WTC11 (cell line): ENCODE data around the gene ROBO1. TPM values are rescaled to one million over a fixed set of nuclear protein-coding genes. Genes with fewer than 3 reads are reported as not detected.

ENCODE experiments used
- ATAC-seq: fragments of 200-7000 bp; cut with Tn5 transposase; 2 replicates; pipeline ENCODE4 v1.10.0; 2021; ENCODE audit warnings: mild to moderate bottlenecking, moderate library complexity
- CTCF ChIA-PET: fragments of 300-600 bp; sonication (Branson Sonifier 250); formaldehyde crosslinking; loops from one replicate; lab custom pipeline; 2021; ENCODE audit warnings: antibody characterized with exemption; lab: Charles Lee
- POLR2A ChIA-PET: fragments of 350-600 bp; sonication (Branson Sonifier 250); formaldehyde crosslinking; loops from one replicate; lab custom pipeline; 2021; ENCODE audit warnings: antibody characterized with exemption; lab: Charles Lee
- DNase-seq: peaks from one replicate; pipeline ENCODE4 v3.0.0; 2021; ENCODE audit warnings: low spot score
- H3K27ac Mint-ChIP-seq: 2 replicates; pipeline ENCODE4 v1.8.0; 2021; ENCODE audit warnings: mixed read lengths
- H3K27me3 Mint-ChIP-seq: 2 replicates; pipeline ENCODE4 v1.8.0; 2021; ENCODE audit warnings: low read depth, mild to moderate bottlenecking, moderate library complexity, mixed read lengths
- H3K36me3 Mint-ChIP-seq: 2 replicates; pipeline ENCODE4 v1.8.0; 2021; ENCODE audit warnings: mixed read lengths
- H3K4me1 Mint-ChIP-seq: 2 replicates; pipeline ENCODE4 v1.8.0; 2022; ENCODE audit warnings: mixed read lengths
- H3K4me3 Mint-ChIP-seq: 2 replicates; pipeline ENCODE4 v1.8.0; 2021; ENCODE audit warnings: mild to moderate bottlenecking, moderate library complexity, mixed read lengths
- H3K9me3 Mint-ChIP-seq: 2 replicates; pipeline ENCODE4 v1.8.0; 2021; ENCODE audit warnings: mixed read lengths
- AFF4 ChIP-seq: sonication (generic); formaldehyde crosslinking; IDR thresholded peaks from 2 replicates; pipeline ENCODE4 v1.8.1; 2023; ENCODE audit warnings: mild to moderate bottlenecking, missing genetic modification reagents, borderline replicate concordance
- ATF2 ChIP-seq: sonication (generic); formaldehyde crosslinking; IDR thresholded peaks from 2 replicates; pipeline ENCODE4 v1.8.1; 2022; ENCODE audit warnings: low read depth, missing genetic modification reagents, borderline replicate concordance
- CBFB ChIP-seq: sonication (generic); formaldehyde crosslinking; IDR thresholded peaks from 2 replicates; pipeline ENCODE4 v1.8.1; 2022; ENCODE audit warnings: mild to moderate bottlenecking, low read depth, missing genetic modification reagents
- ERG ChIP-seq: fragments of 250-450 bp; sonication (Bioruptor Pico); IDR thresholded peaks from 2 replicates; pipeline ENCODE4 v1.8.0; 2021; ENCODE audit warnings: mild to moderate bottlenecking
- ETV6 ChIP-seq: sonication (generic); formaldehyde crosslinking; IDR thresholded peaks from 2 replicates; pipeline ENCODE4 v1.8.1; 2022; ENCODE audit warnings: mild to moderate bottlenecking, missing genetic modification reagents
- GTF2I ChIP-seq: fragments of 250-450 bp; sonication (Bioruptor Pico); conservative IDR thresholded peaks from 2 replicates; pipeline ENCODE4 v1.4.0; 2021; ENCODE audit warnings: mild to moderate bottlenecking
- HMGA2 ChIP-seq: fragments of 250-450 bp; sonication (Bioruptor Pico); IDR thresholded peaks from 2 replicates; pipeline ENCODE4 v1.4.0; 2021; ENCODE audit warnings: mild to moderate bottlenecking, moderate library complexity
- JUN ChIP-seq: sonication (generic); formaldehyde crosslinking; IDR thresholded peaks from 2 replicates; pipeline ENCODE4 v1.8.0; 2023; ENCODE audit warnings: mild to moderate bottlenecking, missing genetic modification reagents
- NFATC4 ChIP-seq: fragments of 250-450 bp; sonication (Bioruptor Pico); IDR thresholded peaks from 2 replicates; pipeline ENCODE4 v1.9.0; 2021; ENCODE audit warnings: mild to moderate bottlenecking
- NR2C2 ChIP-seq: sonication (generic); formaldehyde crosslinking; IDR thresholded peaks from 2 replicates; pipeline ENCODE4 v1.8.0; 2022; ENCODE audit warnings: mild to moderate bottlenecking, missing genetic modification reagents
- NR3C1 ChIP-seq: sonication (generic); formaldehyde crosslinking; conservative IDR thresholded peaks from 2 replicates; pipeline ENCODE4 v1.8.1; 2023; ENCODE audit warnings: low read depth, mild to moderate bottlenecking, missing genetic modification reagents
- SOX15 ChIP-seq: fragments of 250-450 bp; sonication (Bioruptor Pico); IDR thresholded peaks from 2 replicates; pipeline ENCODE4 v1.9.0; 2021; ENCODE audit warnings: mild to moderate bottlenecking
- TEAD4 ChIP-seq: sonication (generic); formaldehyde crosslinking; IDR thresholded peaks from 2 replicates; pipeline ENCODE4 v1.8.0; 2022; ENCODE audit warnings: mild to moderate bottlenecking, missing genetic modification reagents
- ZBTB21 ChIP-seq: sonication (generic); formaldehyde crosslinking; IDR thresholded peaks from 2 replicates; pipeline ENCODE4 v1.8.1; 2023; ENCODE audit warnings: mild to moderate bottlenecking, missing genetic modification reagents, borderline replicate concordance
- ZNF138 ChIP-seq: sonication (generic); formaldehyde crosslinking; conservative IDR thresholded peaks from 2 replicates; pipeline ENCODE4 v1.8.1; 2022; ENCODE audit warnings: mild to moderate bottlenecking, moderate library complexity, missing genetic modification reagents
- ZNF317 ChIP-seq: sonication (generic); formaldehyde crosslinking; IDR thresholded peaks from 2 replicates; pipeline ENCODE4 v1.8.1; 2023; ENCODE audit warnings: low read depth, mild to moderate bottlenecking, moderate library complexity, missing genetic modification reagents, borderline replicate concordance
- ZNF425 ChIP-seq: fragments of 250-450 bp; sonication (Bioruptor Pico); conservative IDR thresholded peaks from 2 replicates; pipeline ENCODE4 v1.9.0; 2021; ENCODE audit warnings: mild to moderate bottlenecking
- ZNF512 ChIP-seq: sonication (generic); formaldehyde crosslinking; IDR thresholded peaks from 2 replicates; pipeline ENCODE4 v1.8.1; 2022; ENCODE audit warnings: missing genetic modification reagents, borderline replicate concordance
- total RNA-seq: library from RNA; stranded (reverse); gene quantifications from 3 replicates; pipeline ENCODE4 v1.2.3, GENCODE V29; 2021

Gene ROBO1
- total RNA-seq, 1 experiment from 2014 or later: 90.9 TPM

- no peak for ATAC-seq
- Mint-ChIP-seq H3K4me3 (no peak overlapping the region), H3K4me1 (peaks cover 23% of the 10 kb centered on the region), H3K9me3 (no peaks in the 10 kb centered on the region; the same call in 1 of the 2 replicates), H3K27ac (no peak overlapping the region), H3K36me3 (no peaks in the 10 kb centered on the region), H3K27me3 (no peaks in the 10 kb centered on the region; the same call in 1 of the 2 replicates)
- ChIA-PET POLR2A (no interaction called here), CTCF (no interaction called here)
- TF ChIP-seq JUN (no peak), ERG (no peak), NR3C1 (CRISPR knock-in tag) (no peak), ZNF138 (CRISPR knock-in tag) (no peak), AFF4 (CRISPR knock-in tag) (no peak), ZNF317 (CRISPR knock-in tag) (no peak), CBFB (CRISPR knock-in tag) (no peak), TEAD4 (CRISPR knock-in tag) (no peak), ZNF512 (CRISPR knock-in tag) (no peak), NR2C2 (CRISPR knock-in tag) (no peak), GTF2I (CRISPR knock-in tag) (no peak), ZBTB21 (no peak), NFATC4 (CRISPR knock-in tag) (no peak), SOX15 (CRISPR knock-in tag) (no peak), ETV6 (CRISPR knock-in tag) (no peak), HMGA2 (CRISPR knock-in tag) (no peak), ATF2 (no peak), ZNF425 (CRISPR knock-in tag) (no peak)
- no peak for DNase-seq
Measured at GRCh38 chr3:78857494-78858111, 910.2 kb downstream of the ROBO1 start.
